Measurements from ENCODE around the gene SOD1.

Gene SOD1

DNA sequence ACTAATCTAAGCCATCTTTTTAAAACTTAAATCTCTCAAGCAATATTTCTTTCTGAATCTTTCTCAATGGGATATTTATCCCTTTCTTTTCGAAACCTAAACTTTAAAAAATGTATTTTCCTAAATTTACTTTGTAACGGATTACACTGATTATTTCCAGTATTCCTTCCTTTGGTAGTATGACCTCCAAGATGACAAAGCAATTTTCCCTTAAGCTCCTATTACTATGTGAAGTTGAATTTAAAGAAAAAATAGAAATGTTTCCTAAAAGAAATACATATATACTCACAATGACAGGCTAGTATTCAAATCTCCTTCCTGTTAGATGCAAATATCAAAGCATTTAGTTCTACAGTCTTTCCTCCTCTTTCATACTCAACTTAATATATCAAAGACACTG lies 56.6 kb downstream of the SOD1 start:
- DNase-seq (ENCODE audit: low read depth): no peak
- no peak overlapping the region for H3K4me3 ChIP-seq (ENCODE audit: low read depth, low read length)
- TF ChIP-seq, protein P1, sequence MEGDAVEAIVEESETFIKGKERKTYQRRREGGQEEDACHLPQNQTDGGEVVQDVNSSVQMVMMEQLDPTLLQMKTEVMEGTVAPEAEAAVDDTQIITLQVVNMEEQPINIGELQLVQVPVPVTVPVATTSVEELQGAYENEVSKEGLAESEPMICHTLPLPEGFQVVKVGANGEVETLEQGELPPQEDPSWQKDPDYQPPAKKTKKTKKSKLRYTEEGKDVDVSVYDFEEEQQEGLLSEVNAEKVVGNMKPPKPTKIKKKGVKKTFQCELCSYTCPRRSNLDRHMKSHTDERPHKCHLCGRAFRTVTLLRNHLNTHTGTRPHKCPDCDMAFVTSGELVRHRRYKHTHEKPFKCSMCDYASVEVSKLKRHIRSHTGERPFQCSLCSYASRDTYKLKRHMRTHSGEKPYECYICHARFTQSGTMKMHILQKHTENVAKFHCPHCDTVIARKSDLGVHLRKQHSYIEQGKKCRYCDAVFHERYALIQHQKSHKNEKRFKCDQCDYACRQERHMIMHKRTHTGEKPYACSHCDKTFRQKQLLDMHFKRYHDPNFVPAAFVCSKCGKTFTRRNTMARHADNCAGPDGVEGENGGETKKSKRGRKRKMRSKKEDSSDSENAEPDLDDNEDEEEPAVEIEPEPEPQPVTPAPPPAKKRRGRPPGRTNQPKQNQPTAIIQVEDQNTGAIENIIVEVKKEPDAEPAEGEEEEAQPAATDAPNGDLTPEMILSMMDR (IDR thresholded peaks at IDR 0.05; ENCODE audit: control insufficient read depth, extremely low read depth, insufficient read depth): no peak

Data from LNCaP clone FGC (cell line).